Limb (tissue), 2 donors: ENCODE measurements around the gene MYCL.
A peak's percentile ranks its signal among the peaks of the same experiment; 100 is the strongest.

Experiments
- DNase-seq, 2 donors: peaks; one replicate each; pipeline ENCODE4 v3.0.0-alpha.2; 2016; ENCODE audit errors: extremely low spot score in 2 of 2

Gene MYCL

GRCh38 chr1:39901714-39902459 is at the start of gene MYCL:
MYCL (minus strand) TSS chr1:39901917; CDS start chr1:39901434, 483 bp downstream.
- DNase-seq = peak; percentile 57 to 88

GRCh38 chr1:39949891-39950290 is 48.2 kb upstream of the MYCL start:
- DNase-seq = no peak

GRCh38 chr1:39947260-39947659 is 45.5 kb upstream of the MYCL start:
- DNase-seq = no peak

- DNase-seq = no peak
Observed at GRCh38 chr1:39946216-39946615, 44.5 kb upstream of the MYCL start.

GRCh38 chr1:39944410-39945112 is 42.8 kb upstream of the MYCL start:
- DNase-seq = no peak

- DNase-seq = no peak
Observed at GRCh38 chr1:39943471-39944290, 42.0 kb upstream of the MYCL start.

- DNase-seq = no peak
Observed at GRCh38 chr1:39940980-39941871, 39.5 kb upstream of the MYCL start.

- DNase-seq = no peak
Observed at GRCh38 chr1:39940253-39940652, 38.5 kb upstream of the MYCL start.

- DNase-seq = no peak
Observed at GRCh38 chr1:39938856-39939255, 37.1 kb upstream of the MYCL start.

- DNase-seq = no peak
Observed at GRCh38 chr1:39936724-39937491, 35.2 kb upstream of the MYCL start.

- DNase-seq = no peak
Observed at GRCh38 chr1:39933956-39934941, 32.5 kb upstream of the MYCL start.

- DNase-seq = no peak
Observed at GRCh38 chr1:39928809-39929587, 27.3 kb upstream of the MYCL start.

GRCh38 chr1:39927538-39927937 is 25.8 kb upstream of the MYCL start:
- DNase-seq = no peak

GRCh38 chr1:39926820-39927219 is 25.1 kb upstream of the MYCL start:
- no peak for DNase-seq

- no peak for DNase-seq
Observed at GRCh38 chr1:39926343-39926793, 24.7 kb upstream of the MYCL start.

- DNase-seq = no peak
Observed at GRCh38 chr1:39925721-39926342, 24.1 kb upstream of the MYCL start.

GRCh38 chr1:39922251-39922688 is 20.6 kb upstream of the MYCL start:
- DNase-seq = no peak

- no peak for DNase-seq
Observed at GRCh38 chr1:39919545-39919944, 17.8 kb upstream of the MYCL start.
